BJ (cell line): Measurements from ENCODE around the gene ZDHHC7. TPM values are rescaled to one million over a fixed set of nuclear protein-coding genes. Genes with fewer than 3 reads are reported as not detected.

Experiments used
- CTCF ChIA-PET: fragments of 350-600 bp; formaldehyde crosslinking; extraction: SDS; loops from one replicate; lab custom pipeline; 2021; ENCODE audit warnings: antibody characterized with exemption, inconsistent platforms; lab: Yijun Ruan, JAX
- POLR2A ChIA-PET: fragments of 300-600 bp; sonication (Branson Sonifier 250); formaldehyde crosslinking; extraction: SDS; loops from one replicate; lab custom pipeline; 2021; ENCODE audit warnings: antibody characterized with exemption; lab: Charles Lee
- DNase-seq: peaks from one replicate; pipeline ENCODE4 v3.0.0-alpha.2; 2011; ENCODE audit warnings: low read depth
- H3K27me3 ChIP-seq: 2 replicates; pipeline ENCODE4 v1.6.0; 2011; ENCODE audit warnings: low read length; ENCODE audit not compliant: control insufficient read depth, insufficient read depth
- H3K36me3 ChIP-seq: 2 replicates; pipeline ENCODE4 v1.5.1; 2011; ENCODE audit warnings: low read length; ENCODE audit not compliant: control insufficient read depth, insufficient read depth
- H3K4me3 ChIP-seq: 2 replicates; pipeline ENCODE4 v1.5.1; 2011; ENCODE audit warnings: low read depth, mild to moderate bottlenecking, control low read depth, low read length
- polyA plus RNA-seq: library from polyadenylated mRNA; depleted of rRNA; stranded (reverse); fragments of >200 nt; gene quantifications from 2 replicates; pipeline ENCODE4 v1.2.3, GENCODE V29; 2011
- TF ChIP-seq, protein P1 (sequence below): IDR thresholded peaks from 2 replicates; pipeline ENCODE4 v1.5.1; 2011; ENCODE audit warnings: low read depth, mild to moderate bottlenecking, control low read depth, inconsistent platforms, low read length, moderate library complexity; ENCODE audit not compliant: insufficient read depth

The ZDHHC7 gene
- polyA plus RNA-seq, 1 experiment: 111 TPM

DNA sequence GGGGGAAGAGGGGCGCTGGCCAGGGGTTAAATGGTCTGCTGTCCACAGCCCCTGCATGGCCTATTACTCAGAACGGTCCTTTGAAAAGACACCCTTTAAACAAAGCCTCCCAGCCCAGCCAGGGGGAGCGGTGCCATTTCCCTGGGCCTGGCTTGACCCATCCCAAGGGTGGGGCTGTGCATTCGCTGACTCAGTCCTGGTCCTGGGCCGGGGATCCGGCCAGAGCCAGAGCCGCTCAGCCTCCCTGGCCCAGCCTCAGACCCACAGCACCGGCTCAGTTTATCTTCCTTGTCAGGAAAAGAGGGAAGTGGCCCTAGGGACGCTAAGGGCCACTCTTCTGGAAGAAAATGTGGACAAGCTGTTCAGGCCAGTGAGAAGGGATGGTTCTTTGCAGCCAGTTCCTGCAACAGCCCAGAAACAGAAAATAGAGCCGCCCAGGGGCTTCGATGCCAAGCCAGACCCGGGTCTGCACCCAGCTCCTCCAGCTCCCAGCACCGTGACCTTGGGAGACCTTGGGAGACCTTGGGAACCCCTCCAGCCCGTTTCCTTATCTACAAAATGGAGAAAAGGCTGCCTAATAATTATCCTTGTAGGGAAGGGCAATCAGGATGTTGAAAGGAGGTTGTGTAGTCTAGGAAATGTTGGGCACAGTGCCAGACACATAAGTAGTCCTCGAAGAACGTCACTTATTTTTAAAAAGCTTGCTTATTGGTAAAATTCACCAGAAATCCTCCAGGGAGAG lies 82.5 kb downstream of the ZDHHC7 start:
- ChIA-PET POLR2A (no interaction called here), CTCF (interaction anchor here (0.5 to 6.0 kb wide), 6 partner anchors 17 to 189 kb away, joined by 3 to 82 read pairs (median 4); no protein-coding TSS in a partner anchor)
- no peak for DNase-seq
- Histone ChIP-seq H3K27me3 (no peaks in the 10 kb centered on the region), H3K36me3 (no peaks in the 10 kb centered on the region), H3K4me3 (no peak overlapping the region)
- TF ChIP-seq, protein P1, sequence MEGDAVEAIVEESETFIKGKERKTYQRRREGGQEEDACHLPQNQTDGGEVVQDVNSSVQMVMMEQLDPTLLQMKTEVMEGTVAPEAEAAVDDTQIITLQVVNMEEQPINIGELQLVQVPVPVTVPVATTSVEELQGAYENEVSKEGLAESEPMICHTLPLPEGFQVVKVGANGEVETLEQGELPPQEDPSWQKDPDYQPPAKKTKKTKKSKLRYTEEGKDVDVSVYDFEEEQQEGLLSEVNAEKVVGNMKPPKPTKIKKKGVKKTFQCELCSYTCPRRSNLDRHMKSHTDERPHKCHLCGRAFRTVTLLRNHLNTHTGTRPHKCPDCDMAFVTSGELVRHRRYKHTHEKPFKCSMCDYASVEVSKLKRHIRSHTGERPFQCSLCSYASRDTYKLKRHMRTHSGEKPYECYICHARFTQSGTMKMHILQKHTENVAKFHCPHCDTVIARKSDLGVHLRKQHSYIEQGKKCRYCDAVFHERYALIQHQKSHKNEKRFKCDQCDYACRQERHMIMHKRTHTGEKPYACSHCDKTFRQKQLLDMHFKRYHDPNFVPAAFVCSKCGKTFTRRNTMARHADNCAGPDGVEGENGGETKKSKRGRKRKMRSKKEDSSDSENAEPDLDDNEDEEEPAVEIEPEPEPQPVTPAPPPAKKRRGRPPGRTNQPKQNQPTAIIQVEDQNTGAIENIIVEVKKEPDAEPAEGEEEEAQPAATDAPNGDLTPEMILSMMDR: no peak

GRCh38 chr16:84927621-84928591 lies 83.4 kb downstream of the ZDHHC7 start:
- ChIA-PET CTCF (interaction anchor here (0.7 to 8.1 kb wide), 7 partner anchors 13 to 188 kb away, joined by 3 to 120 read pairs (median 4); no protein-coding TSS in a partner anchor), POLR2A (no interaction called here)
- no peak overlapping the region for H3K4me3 ChIP-seq
- H3K36me3 ChIP-seq: no peaks in the 10 kb centered on the region
- no peak for DNase-seq
- TF ChIP-seq, protein P1: no peak
- no peaks in the 10 kb centered on the region for H3K27me3 ChIP-seq

DNA sequence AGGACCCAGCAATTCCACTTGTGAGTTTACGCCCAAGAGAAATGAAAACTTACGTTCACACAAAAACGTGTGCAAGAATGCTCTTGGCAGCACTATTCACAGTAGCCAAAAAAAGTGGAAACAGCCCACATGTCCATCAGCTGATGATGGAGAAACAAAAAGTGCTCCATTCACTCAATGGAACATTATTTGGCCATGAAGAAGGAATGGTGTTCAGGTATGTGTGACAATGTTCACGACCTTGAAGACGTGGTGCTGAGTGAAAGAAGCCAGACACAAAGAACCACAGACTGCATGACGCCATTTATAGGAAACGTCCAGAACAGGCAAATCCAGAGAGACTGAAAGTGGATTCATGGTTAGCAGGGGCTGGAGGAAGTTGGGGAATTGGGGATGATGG lies 84.9 kb downstream of the ZDHHC7 start:
- Histone ChIP-seq H3K4me3 (no peak overlapping the region), H3K27me3 (no peaks in the 10 kb centered on the region), H3K36me3 (no peaks in the 10 kb centered on the region)
- POLR2A ChIA-PET: no interaction called here
- DNase-seq: no peak
- TF ChIP-seq, protein P1: no peak
- CTCF ChIA-PET: interaction anchor here (0.9 to 8.1 kb wide), 11 partner anchors 8 to 172 kb away, joined by 3 to 120 read pairs (median 12); no protein-coding TSS in a partner anchor

DNA sequence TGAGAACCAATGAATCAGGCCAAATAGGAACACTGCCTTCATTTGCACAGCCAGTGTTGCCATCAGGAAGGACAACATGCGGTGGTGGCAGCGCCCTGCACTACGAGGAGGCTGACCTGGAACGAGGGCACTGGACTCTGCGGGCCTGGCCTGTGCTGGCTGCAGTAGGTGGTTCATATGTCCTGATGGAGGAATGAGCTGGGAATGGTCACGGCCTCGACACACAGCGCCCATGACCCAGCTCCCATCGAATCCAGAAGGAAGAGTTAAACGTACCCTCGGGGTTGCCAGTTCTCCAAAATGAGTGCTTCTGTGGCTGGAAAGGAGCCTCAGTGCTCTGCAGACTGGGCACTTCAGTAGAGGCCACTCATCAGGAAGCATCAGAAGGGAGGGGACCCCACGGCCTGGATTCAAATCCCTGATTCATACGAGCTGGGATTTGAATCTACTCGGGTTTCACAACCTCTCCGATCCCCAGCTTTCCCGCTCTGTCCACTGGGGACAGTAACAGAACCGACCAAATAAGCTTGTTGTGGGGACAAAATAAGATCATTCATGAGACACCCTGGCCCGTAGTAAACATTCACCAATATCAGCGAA lies 85.5 kb downstream of the ZDHHC7 start:
- no peak for DNase-seq
- no peaks in the 10 kb centered on the region for H3K27me3 ChIP-seq
- H3K36me3 ChIP-seq: no peaks in the 10 kb centered on the region
- TF ChIP-seq, protein P1: no peak
- H3K4me3 ChIP-seq: no peak overlapping the region
- CTCF ChIA-PET: interaction anchor here (0.8 to 8.1 kb wide), 19 partner anchors 9 to 172 kb away, joined by 3 to 120 read pairs (median 5); no protein-coding TSS in a partner anchor
- POLR2A ChIA-PET: interaction anchor here (0.6 kb wide), 1 partner anchor 47 kb away, joined by 8 read pairs; no protein-coding TSS in a partner anchor
